NCI-H748 (cell line): Measurements from ENCODE around the gene HPSE.
A peak's percentile ranks its signal among the peaks of the same experiment; 100 is the strongest.
"Not testable (repeated sequence)": the region's sequence is repeated elsewhere in the genome, so short reads cannot be mapped to it uniquely, and the experiment has no call there.

Experiments used
- DNase-seq: peaks from one replicate; lab custom pipeline; 2025; ENCODE audit not compliant: unreplicated experiment; lab: John Stamatoyannopoulos, UW

The HPSE gene

GRCh38 chr4:83335701-83336100 is 1.1 kb upstream of the HPSE start:
- peak; percentile 35 for DNase-seq

GRCh38 chr4:83331956-83332355 is 2.7 kb downstream of the HPSE start:
- DNase-seq = no peak

- DNase-seq = no peak
Measured at GRCh38 chr4:83329521-83330110, 5.0 kb downstream of the HPSE start.

- DNase-seq = no peak
Measured at GRCh38 chr4:83328521-83329187, 6.0 kb downstream of the HPSE start.

- no peak for DNase-seq
Measured at GRCh38 chr4:83326546-83326945, 8.1 kb downstream of the HPSE start.

- not testable (repeated sequence) for DNase-seq
Measured at GRCh38 chr4:83325306-83325705, 9.3 kb downstream of the HPSE start.

- DNase-seq = no peak
Measured at GRCh38 chr4:83323136-83323535, 11.5 kb downstream of the HPSE start.

DNA sequence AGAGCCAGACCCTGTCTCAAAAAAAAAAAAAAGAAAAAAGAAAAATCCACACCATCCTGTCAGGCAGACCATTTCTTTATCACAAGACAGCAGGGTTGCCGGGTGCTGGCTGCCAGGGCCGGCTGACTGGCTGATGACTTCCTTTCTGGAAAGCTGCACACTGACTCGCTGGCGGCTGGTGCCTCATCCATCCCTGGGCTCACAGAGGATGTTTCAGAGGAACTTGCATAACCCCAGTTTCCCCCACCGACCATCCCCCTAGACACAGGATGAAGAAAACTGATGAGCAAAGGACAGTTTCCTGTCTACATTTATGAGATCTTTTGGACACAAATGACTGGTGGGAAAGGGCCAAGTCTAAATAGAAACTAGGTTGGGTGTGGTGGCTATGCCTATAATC is 14.1 kb downstream of the HPSE start:
- DNase-seq = no peak

- no peak for DNase-seq
Measured at GRCh38 chr4:83318666-83319065, 16.0 kb downstream of the HPSE start.

DNA sequence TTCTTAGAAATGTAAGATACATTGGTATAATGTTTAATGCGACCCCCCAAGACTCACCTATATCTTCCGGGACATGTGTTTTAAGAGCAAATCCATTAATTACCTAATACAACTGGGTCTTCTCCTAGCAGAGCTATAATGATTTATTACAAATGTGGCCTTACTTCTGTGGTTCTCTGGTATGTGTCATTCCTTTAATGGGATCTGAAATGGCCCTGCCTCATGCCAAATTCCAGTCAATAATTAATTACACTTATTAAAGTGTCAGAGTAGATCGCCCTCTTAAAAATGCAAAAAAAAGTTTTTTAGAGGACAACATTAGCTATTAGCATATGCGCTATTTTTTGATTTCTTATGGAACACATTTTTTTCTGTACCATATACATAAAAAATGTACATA is 17.0 kb downstream of the HPSE start:
- no peak for DNase-seq

DNA sequence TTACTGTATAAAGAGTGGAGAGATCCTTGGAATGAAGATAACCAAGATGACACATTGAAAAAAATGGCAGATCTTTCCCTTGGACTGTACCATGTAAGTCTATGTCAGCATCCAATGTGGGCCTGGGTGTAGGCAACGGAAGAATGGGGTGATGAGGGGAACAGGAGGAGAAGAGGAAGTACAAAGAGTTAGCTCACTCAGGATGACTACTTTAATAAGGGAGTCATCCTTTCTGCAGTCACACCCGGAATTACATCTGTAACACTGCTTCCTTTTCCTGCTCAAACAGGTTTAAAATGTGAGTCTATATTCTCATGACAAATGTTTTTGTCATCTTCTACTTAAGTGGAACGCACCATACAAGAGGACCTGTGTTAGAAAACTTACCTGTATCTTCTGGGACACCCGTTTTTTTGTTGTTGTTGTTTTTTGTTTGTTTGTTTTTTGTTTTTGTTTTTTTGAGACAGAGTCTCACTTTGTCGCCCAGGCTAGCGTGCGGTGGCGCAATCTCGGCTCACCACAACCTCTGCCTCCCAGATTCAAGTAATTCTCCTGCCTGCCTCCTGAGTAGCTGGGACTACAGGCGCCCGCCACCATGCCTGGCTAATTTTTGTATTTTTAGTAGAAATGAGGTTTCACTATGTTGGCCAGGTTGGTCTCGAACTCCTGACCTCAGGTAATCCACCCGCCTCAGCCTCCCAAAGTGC is 18.0 kb downstream of the HPSE start:
- no peak for DNase-seq

DNA sequence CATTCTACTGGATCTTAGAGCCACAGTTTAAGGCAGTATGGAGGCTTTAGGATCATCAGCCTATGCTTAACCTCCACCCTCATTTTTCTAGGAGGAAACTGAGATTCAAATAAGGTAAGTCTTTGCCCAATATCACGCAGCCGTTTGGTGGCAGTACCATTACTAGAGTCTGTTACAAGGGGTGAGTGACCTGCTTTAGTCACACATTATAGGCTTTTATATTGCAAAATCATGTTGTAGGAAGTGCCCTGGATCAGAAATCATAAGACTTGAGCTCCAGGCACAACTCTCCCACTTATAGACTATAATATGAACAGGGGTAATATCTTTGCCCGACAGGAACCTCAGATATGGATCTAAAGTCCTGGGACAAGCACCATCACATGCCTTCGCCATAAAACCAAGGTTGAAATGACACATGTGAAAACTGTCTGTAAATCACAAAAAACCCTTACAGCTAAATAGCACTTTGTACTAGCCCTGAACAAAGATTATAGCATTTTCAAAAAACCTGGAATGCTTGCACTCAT is 19.2 kb downstream of the HPSE start:
- no peak for DNase-seq

DNA sequence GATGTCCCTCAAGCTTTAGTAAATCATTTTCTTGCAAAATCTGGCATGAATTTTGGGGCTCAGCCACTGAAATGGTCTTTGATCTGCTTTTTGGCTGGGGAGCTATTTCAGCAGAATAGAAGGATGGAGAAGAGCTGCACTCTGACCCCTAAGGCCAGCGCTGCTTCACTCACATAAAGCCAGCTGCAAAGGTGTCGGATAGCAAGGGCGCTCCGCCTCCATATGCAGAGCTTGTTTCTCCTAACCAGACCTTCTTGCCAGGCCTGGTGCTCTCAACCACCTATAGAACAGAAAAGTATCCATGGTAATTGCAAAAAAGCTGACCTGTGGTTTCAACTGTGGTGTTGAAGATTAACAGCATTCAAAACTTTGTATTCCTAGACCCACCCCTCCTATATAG is 26.0 kb downstream of the HPSE start:
- no peak for DNase-seq

GRCh38 chr4:83307920-83308319 is 26.7 kb downstream of the HPSE start:
- DNase-seq = no peak

DNA sequence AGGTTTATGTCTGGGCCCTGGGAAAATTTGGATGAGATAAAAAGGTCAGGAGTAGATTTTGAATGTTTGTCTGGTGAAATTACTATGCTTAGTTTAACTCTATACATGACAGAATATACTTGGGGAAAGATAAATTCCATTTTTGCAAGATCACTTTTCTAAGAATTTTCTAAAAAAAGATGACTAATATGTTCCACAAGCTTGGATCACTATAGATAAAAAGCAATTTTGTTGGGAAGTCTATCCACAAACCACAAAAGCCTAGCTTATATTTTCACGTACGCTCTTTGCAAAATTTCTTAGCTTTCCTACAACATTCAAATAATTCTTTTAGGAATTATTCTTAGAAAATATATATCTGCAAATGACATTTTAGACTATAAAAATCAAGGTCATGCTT is 29.5 kb downstream of the HPSE start:
- no peak for DNase-seq

DNA sequence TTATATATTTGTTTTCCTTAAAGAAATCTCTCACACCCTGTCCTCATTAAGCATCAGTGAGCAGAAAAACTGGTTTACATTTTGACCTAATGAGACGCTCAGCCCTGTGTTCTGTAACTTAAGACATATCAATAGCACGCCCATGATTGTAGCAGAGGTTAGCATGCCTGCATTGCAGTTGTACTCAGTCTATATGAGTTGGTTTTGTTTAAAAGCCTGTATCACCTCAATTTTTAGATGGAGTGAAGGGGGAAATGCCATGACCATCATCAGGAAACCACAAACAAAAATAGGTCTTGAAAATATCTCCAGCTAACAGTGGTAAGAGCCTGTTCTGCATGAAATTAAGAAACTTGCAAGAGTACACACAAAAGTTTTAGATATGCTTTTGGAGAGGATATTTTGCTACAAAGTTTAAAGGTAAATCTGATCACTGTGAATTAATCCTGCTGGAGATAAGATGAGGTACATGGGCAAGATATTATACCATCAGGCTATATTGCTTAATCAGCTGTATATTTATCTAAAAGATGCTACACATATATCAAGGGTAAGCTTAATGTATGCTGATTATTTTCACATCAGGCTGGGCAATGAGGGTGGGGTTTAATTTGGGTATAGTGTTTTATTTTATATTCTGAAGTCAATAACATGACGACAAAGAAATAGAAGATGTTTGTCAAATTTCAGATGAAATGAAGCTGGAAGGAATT is 36.9 kb downstream of the HPSE start:
- DNase-seq = no peak

DNA sequence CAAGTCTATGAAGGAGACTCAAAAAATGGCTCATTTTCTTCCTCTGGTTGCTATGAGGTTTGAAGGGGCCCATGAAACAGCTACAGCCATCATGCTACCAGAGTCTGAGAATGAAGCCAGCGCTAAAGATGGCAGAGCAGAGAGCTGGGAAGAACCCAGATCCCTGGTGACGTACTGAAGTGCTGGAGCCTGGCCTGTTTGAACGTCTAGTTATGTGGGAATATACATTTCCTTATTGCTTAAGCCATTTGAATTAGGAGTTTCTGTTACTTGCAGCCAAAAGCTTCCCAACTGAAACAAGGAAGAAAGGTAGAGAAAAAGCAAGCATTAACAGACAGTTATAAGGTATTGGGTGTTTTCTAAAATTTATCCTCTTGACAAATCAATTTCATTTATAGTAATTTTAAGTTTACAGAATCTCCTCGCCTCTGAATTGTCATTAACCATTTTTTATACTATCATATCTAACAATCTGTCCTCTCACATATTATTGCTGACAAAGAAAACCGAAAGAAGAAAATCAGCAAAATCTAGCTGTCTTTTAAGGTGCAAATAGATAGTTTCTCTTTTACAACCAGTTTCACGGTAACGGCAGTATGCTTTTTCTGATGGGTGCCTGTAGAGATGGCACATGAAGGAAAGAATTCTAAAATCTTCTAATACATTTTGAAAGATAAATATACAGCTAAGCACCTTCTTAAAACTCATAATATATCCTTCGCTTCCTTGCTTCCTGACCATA is 41.2 kb downstream of the HPSE start:
- no peak for DNase-seq

DNA sequence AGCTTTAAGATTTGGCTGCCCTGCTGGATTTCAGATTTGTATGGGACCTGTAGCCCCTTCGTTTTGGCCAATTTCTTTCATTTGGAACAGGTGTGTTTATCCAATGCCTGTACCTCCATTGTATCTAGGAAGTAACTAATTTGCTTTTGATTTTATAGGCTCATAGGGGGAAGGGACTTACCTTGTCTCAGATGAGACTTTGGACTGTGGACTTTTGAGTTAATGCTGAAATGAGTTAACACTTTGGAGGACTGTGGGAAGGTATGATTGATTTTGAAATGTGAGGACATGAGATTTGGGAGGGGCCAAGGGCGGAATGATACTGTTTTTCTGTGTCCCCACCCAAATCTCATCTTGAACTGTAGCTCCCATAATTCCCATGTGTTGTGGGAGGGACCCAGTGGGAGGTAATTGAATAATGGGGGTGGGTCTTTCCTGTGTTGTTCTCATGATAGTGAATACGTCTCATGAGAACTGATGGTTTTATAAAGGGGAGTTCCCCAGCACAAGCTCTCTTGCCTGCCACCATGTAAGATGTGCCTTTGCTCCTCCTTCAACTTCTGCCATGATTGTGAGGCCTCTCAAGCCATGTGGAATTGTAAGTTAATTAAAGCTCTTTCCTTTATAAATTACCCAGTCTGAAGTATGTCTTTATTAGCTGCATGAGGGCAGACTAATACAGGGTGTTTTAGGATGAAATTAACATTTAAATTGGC is 44.4 kb downstream of the HPSE start:
- not testable (repeated sequence) for DNase-seq

DNA sequence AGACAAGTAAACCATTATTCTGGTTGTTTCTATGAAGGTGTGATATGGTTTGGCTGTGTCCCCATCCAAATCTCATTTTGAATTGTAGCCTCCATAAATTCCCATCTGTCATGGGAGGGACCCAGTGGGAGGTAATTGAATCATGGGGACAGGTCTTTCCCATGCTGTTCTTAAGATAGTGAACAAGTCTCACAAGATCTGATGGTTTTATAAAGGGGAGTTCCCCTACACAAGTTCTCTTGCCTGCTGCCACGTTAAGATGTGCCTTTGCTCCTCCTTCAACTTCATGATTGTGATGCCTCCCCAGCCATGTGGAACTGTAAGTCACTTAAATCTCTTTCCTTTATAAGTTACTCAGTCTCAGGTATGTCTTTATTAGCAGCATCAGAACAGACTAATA is 46.3 kb downstream of the HPSE start:
- DNase-seq = not testable (repeated sequence)

GRCh38 chr4:83285055-83285407 is 49.6 kb downstream of the HPSE start:
- no peak for DNase-seq
